Measurements from ENCODE around the gene BICDL2. TPM values are rescaled to one million over a fixed set of nuclear protein-coding genes. Genes with fewer than 3 reads are reported as not detected.

BICDL2 gene
- polyA plus RNA-seq, 3 donors, result not detected

- no peaks in the 10 kb centered on the region for H3K4me1 Mint-ChIP-seq
- H3K4me3 ChIP-seq (replicated peaks in 1 of 3; ENCODE audit: low read depth in 2 of 3, low read length in 3 of 3), result no peak overlapping the region
- no peaks in the 10 kb centered on the region for H3K4me1 ChIP-seq (ENCODE audit: control insufficient read depth in 1 of 2, insufficient read depth in 2 of 2, low read length in 2 of 2)
- H3K27ac Mint-ChIP-seq, result no peak overlapping the region
- no peaks in the 10 kb centered on the region for H3K27me3 ChIP-seq (ENCODE audit: control insufficient read depth in 2 of 2, insufficient read depth in 2 of 2, low read length in 2 of 2)
- no peaks in the 10 kb centered on the region for H3K36me3 ChIP-seq (replicated peaks in 1 of 2; ENCODE audit: control insufficient read depth in 1 of 2, insufficient read depth in 2 of 2, low read length in 2 of 2)
- intact Hi-C loops (cut with micrococcal nuclease), result no loop called here
- no peak overlapping the region for H3K4me2 ChIP-seq (replicated peaks; ENCODE audit: extremely low read depth, low read length, poor library complexity, severe bottlenecking)
- H3K36me3 Mint-ChIP-seq, result no peaks in the 10 kb centered on the region
- H3K9me3 ChIP-seq (replicated peaks in 1 of 2; ENCODE audit: control insufficient read depth in 1 of 2, insufficient read depth in 1 of 2, low read length in 2 of 2), result no peaks in the 10 kb centered on the region
- DNase-seq, result no peak
- TF ChIP-seq CTCF (IDR thresholded peaks at IDR 0.05), result no peak
- no peaks in the 10 kb centered on the region for H3K79me2 ChIP-seq (ENCODE audit: insufficient read depth, low read length)
- H3K4me3 Mint-ChIP-seq, result no peak overlapping the region
- H3K9me3 Mint-ChIP-seq, result no peaks in the 10 kb centered on the region
- no peak overlapping the region for H3K9ac ChIP-seq (ENCODE audit: insufficient read depth, low read length, poor library complexity, severe bottlenecking)
- no peaks in the 10 kb centered on the region for H4K20me1 ChIP-seq (ENCODE audit: insufficient read depth, low read length)
- WGBS (ENCODE audit: insufficient coverage), result 94% methylated on average over 4 of the region's 10 CpGs
- peaks cover 7 to 20% (median 9%) of the 10 kb centered on the region in 3 donors for H3K27me3 Mint-ChIP-seq (ENCODE audit: low read depth in 3 of 3)
- H2AFZ ChIP-seq (ENCODE audit: insufficient read depth, low read depth, low read length, poor library complexity, severe bottlenecking), result no peak overlapping the region
- no peak overlapping the region for H3K27ac ChIP-seq (ENCODE audit: low read depth in 1 of 2, low read length in 2 of 2)
These were observed 45.9 kb downstream of the BICDL2 start for GRCh38 chr16:2990891-2991290.

- Histone ChIP-seq H3K4me3 (replicated peaks in 1 of 3; ENCODE audit: low read depth in 2 of 3, low read length in 3 of 3) (no peak overlapping the region), H3K36me3 (replicated peaks in 1 of 2; ENCODE audit: control insufficient read depth in 1 of 2, insufficient read depth in 2 of 2, low read length in 2 of 2) (no peaks in the 10 kb centered on the region), H3K79me2 (ENCODE audit: insufficient read depth, low read length) (no peaks in the 10 kb centered on the region), H2AFZ (ENCODE audit: insufficient read depth, low read depth, low read length, poor library complexity, severe bottlenecking) (no peak overlapping the region), H3K9ac (ENCODE audit: insufficient read depth, low read length, poor library complexity, severe bottlenecking) (no peak overlapping the region), H3K27ac (ENCODE audit: low read depth in 1 of 2, low read length in 2 of 2) (no peak overlapping the region), H3K27me3 (ENCODE audit: control insufficient read depth in 2 of 2, insufficient read depth in 2 of 2, low read length in 2 of 2) (no peaks in the 10 kb centered on the region), H3K9me3 (replicated peaks in 1 of 2; ENCODE audit: control insufficient read depth in 1 of 2, insufficient read depth in 1 of 2, low read length in 2 of 2) (no peaks in the 10 kb centered on the region), H3K4me1 (ENCODE audit: control insufficient read depth in 1 of 2, insufficient read depth in 2 of 2, low read length in 2 of 2) (peaks cover 4 to 6% of the 10 kb centered on the region in 2 donors), H4K20me1 (ENCODE audit: insufficient read depth, low read length) (no peaks in the 10 kb centered on the region), H3K4me2 (replicated peaks; ENCODE audit: extremely low read depth, low read length, poor library complexity, severe bottlenecking) (no peak overlapping the region)
- WGBS (ENCODE audit: insufficient coverage), result 100% methylated on average over 3 of the region's 8 CpGs
- no peak for TF ChIP-seq CTCF (IDR thresholded peaks at IDR 0.05)
- Mint-ChIP-seq H3K36me3 (no peaks in the 10 kb centered on the region), H3K27me3 (ENCODE audit: low read depth in 3 of 3) (peaks cover 10 to 26% (median 12%) of the 10 kb centered on the region in 3 donors), H3K9me3 (no peaks in the 10 kb centered on the region), H3K4me3 (no peak overlapping the region), H3K27ac (peak overlapping the region in 1 of 7 donors; percentile 68), H3K4me1 (peaks cover 5% of the 10 kb centered on the region)
- intact Hi-C loops (cut with micrococcal nuclease), result no loop called here
- DNase-seq, result no peak
These were observed 48.1 kb downstream of the BICDL2 start for GRCh38 chr16:2988590-2989099.

All from CD14-positive monocyte (primary cell).